CD14-positive monocyte (primary cell): ENCODE data around the gene PPM1M. TPM values are rescaled to one million over a fixed set of nuclear protein-coding genes. Genes with fewer than 3 reads are reported as not detected.

Source experiments
- DNase-seq, 3 donors: peaks; one replicate each; pipeline ENCODE4 v3.0.0-alpha.2; 2011 to 2022
- H2AFZ ChIP-seq: 2 replicates; pipeline ENCODE4 v1.6.0; 2012; ENCODE audit warnings: mild to moderate bottlenecking, low read depth, low read length, inconsistent platforms; ENCODE audit not compliant: insufficient read depth, poor library complexity, severe bottlenecking
- H3K27ac ChIP-seq, 2 donors: 1 replicate in 1 of 2; 2 replicates in 1 of 2; pipeline ENCODE4 v1.5.1; 2012 to 2013; ENCODE audit warnings: low read length in 2 of 2, control low read depth in 1 of 2, inconsistent platforms in 1 of 2, low read depth in 1 of 2, mild to moderate bottlenecking in 1 of 2
- H3K27me3 ChIP-seq, 2 donors: one replicate each; pipeline versions ENCODE4 v1.6.0 to v1.6.1; 2011 to 2013; ENCODE audit warnings: low read length in 2 of 2; ENCODE audit not compliant: control insufficient read depth in 2 of 2, insufficient read depth in 2 of 2
- H3K36me3 ChIP-seq, 2 donors: replicated peaks in 1 of 2; 1 replicate in 1 of 2; 2 replicates in 1 of 2; pipeline versions ENCODE4 v1.5.1 to v1.6.1; 2012 to 2013; ENCODE audit warnings: low read length in 2 of 2, control low read depth in 1 of 2, inconsistent platforms in 1 of 2, mild to moderate bottlenecking in 1 of 2; ENCODE audit not compliant: insufficient read depth in 2 of 2, control insufficient read depth in 1 of 2
- H3K4me1 ChIP-seq, 2 donors: 1 replicate in 1 of 2; 2 replicates in 1 of 2; pipeline versions ENCODE4 v1.5.1 to v1.6.1; 2012 to 2013; ENCODE audit warnings: low read length in 2 of 2, control low read depth in 1 of 2, inconsistent platforms in 1 of 2, mild to moderate bottlenecking in 1 of 2, moderate library complexity in 1 of 2; ENCODE audit not compliant: insufficient read depth in 2 of 2, control insufficient read depth in 1 of 2
- H3K4me2 ChIP-seq: replicated peaks from 2 replicates; pipeline ENCODE3; 2012; ENCODE audit warnings: low read length, moderate library complexity, mild to moderate bottlenecking; ENCODE audit not compliant: poor library complexity, severe bottlenecking; ENCODE audit errors: extremely low read depth
- H3K4me3 ChIP-seq, 3 experiments: fragments of 200-600 bp in 1 of 3; sonication (generic) in 1 of 3; replicated peaks in 1 of 3; 1 replicate in 2 of 3; 2 replicates in 1 of 3; pipeline ENCODE4 v1.5.1; 2011 to 2013; ENCODE audit warnings: low read length in 3 of 3, mild to moderate bottlenecking in 3 of 3, control low read depth in 2 of 3, low read depth in 2 of 3, inconsistent platforms in 1 of 3, moderate library complexity in 1 of 3
- H3K79me2 ChIP-seq: 2 replicates; pipeline ENCODE4 v1.6.0; 2012; ENCODE audit warnings: mild to moderate bottlenecking, control low read depth, inconsistent platforms, low read length, moderate library complexity; ENCODE audit not compliant: insufficient read depth
- H3K9ac ChIP-seq: 2 replicates; pipeline ENCODE4 v1.6.0; 2017; ENCODE audit warnings: low read length, mild to moderate bottlenecking; ENCODE audit not compliant: insufficient read depth, poor library complexity, severe bottlenecking
- H3K9me3 ChIP-seq, 2 donors: replicated peaks in 1 of 2; 1 replicate in 1 of 2; 2 replicates in 1 of 2; pipeline versions ENCODE4 v1.5.1 to v1.6.1; 2012 to 2013; ENCODE audit warnings: low read length in 2 of 2, control low read depth in 1 of 2; ENCODE audit not compliant: control insufficient read depth in 1 of 2, insufficient read depth in 1 of 2
- H4K20me1 ChIP-seq: 2 replicates; pipeline ENCODE4 v1.6.0; 2012; ENCODE audit warnings: mild to moderate bottlenecking, low read length, control low read depth, moderate library complexity; ENCODE audit not compliant: insufficient read depth
- H3K27ac Mint-ChIP-seq, 7 donors: one replicate each; pipeline ENCODE4 v1.8.0; 2020; ENCODE audit warnings: mild to moderate bottlenecking in 7 of 7, mixed read lengths in 7 of 7, moderate library complexity in 6 of 7, inconsistent platforms in 2 of 7
- H3K27me3 Mint-ChIP-seq, 3 donors: one replicate each; pipeline ENCODE4 v1.8.0; 2021 to 2022; ENCODE audit warnings: low read depth in 3 of 3, mild to moderate bottlenecking in 3 of 3, mixed read lengths in 3 of 3, moderate library complexity in 3 of 3, inconsistent platforms in 1 of 3
- H3K36me3 Mint-ChIP-seq, 2 donors: one replicate each; pipeline ENCODE4 v1.8.0; 2020; ENCODE audit warnings: mixed read lengths in 2 of 2, inconsistent platforms in 1 of 2, mild to moderate bottlenecking in 1 of 2
- H3K4me1 Mint-ChIP-seq: one replicate; pipeline ENCODE4 v1.8.0; 2020; ENCODE audit warnings: mild to moderate bottlenecking, mixed read lengths
- H3K4me3 Mint-ChIP-seq, 2 donors: one replicate each; pipeline ENCODE4 v1.8.0; 2020; ENCODE audit warnings: mild to moderate bottlenecking in 2 of 2, mixed read lengths in 2 of 2, moderate library complexity in 1 of 2
- H3K9me3 Mint-ChIP-seq, 7 donors: one replicate each; pipeline ENCODE4 v1.8.0; 2020 to 2022; ENCODE audit warnings: mixed read lengths in 7 of 7, mild to moderate bottlenecking in 6 of 7, moderate library complexity in 6 of 7, inconsistent platforms in 2 of 7
- WGBS: methylation state at CpG from one replicate; pipeline ENCODE4 v1.1.5; 2013; ENCODE audit warnings: missing lambda C conversion rate; ENCODE audit not compliant: insufficient coverage; 5-methylcytosine and 5-hydroxymethylcytosine counted together
- intact Hi-C, 2 donors: fragments of 100-400 bp; cut with micrococcal nuclease; formaldehyde crosslinking; loops; one replicate each; pipeline versions ENCODE4 v1.15.0 to v1.15.1; 2023
- polyA plus RNA-seq, 3 donors: library from polyadenylated mRNA; depleted of rRNA in 1 of 3; unstranded in 2 of 3; stranded (reverse) in 1 of 3; fragments of 300-500 nt in 2 of 3; fragments of >200 nt in 1 of 3; fragmentation: Illumina TruSeq in 2 of 3; gene quantifications; 1 replicate in 2 of 3; 2 replicates in 1 of 3; pipeline ENCODE4 v1.2.3, GENCODE V29; 2012 to 2021
- TF ChIP-seq, protein P1 (sequence below): fragments of 200-600 bp; IDR thresholded peaks from one replicate; pipeline ENCODE4 v1.8.0; 2022; ENCODE audit warnings: antibody characterized with exemption, mild to moderate bottlenecking

PPM1M gene
- polyA plus RNA-seq, 3 donors: 92.8 to 144 (median 120) TPM

DNA sequence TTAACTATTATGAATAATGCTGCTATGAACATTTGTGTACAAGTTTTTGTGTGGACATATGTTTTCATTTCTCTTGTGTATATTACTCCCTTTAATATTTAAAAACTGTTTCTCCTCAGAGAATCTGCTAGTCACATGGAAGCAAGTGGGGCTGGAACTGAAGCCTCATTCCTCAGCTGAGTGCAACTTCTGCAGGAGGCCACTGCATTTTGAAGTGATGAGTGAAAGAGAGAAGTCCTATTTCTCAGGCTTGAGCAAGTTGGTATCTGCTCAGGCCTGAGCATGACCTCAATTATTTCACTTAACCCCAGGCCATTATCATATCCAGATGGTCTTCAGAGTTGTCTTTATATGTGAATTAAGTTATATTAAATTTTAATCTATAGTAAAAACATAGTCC lies 31.7 kb upstream of the PPM1M start:
- peaks cover 3% of the 10 kb centered on the region for H4K20me1 ChIP-seq
- H3K4me1 ChIP-seq: peaks cover 49 to 50% of the 10 kb centered on the region in 2 donors
- no peak overlapping the region for H3K4me3 ChIP-seq
- H3K27ac Mint-ChIP-seq: no peak overlapping the region
- TF ChIP-seq, protein P1, sequence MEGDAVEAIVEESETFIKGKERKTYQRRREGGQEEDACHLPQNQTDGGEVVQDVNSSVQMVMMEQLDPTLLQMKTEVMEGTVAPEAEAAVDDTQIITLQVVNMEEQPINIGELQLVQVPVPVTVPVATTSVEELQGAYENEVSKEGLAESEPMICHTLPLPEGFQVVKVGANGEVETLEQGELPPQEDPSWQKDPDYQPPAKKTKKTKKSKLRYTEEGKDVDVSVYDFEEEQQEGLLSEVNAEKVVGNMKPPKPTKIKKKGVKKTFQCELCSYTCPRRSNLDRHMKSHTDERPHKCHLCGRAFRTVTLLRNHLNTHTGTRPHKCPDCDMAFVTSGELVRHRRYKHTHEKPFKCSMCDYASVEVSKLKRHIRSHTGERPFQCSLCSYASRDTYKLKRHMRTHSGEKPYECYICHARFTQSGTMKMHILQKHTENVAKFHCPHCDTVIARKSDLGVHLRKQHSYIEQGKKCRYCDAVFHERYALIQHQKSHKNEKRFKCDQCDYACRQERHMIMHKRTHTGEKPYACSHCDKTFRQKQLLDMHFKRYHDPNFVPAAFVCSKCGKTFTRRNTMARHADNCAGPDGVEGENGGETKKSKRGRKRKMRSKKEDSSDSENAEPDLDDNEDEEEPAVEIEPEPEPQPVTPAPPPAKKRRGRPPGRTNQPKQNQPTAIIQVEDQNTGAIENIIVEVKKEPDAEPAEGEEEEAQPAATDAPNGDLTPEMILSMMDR: no peak
- peaks cover 16% of the 10 kb centered on the region for H3K79me2 ChIP-seq
- H3K27me3 ChIP-seq: no peaks in the 10 kb centered on the region
- intact Hi-C loops: loop anchor here in 1 of 2 donors (5.0 kb wide), 1 partner anchor 57 kb away; no protein-coding TSS in a partner anchor
- H2AFZ ChIP-seq: no peak overlapping the region
- H3K27me3 Mint-ChIP-seq: peaks cover 0 to 3% (median 3%) of the 10 kb centered on the region in 3 donors
- H3K4me1 Mint-ChIP-seq: peaks cover 59% of the 10 kb centered on the region
- peaks cover 62 to 67% of the 10 kb centered on the region in 2 donors for H3K36me3 ChIP-seq
- H3K4me2 ChIP-seq: no peak overlapping the region
- no peaks in the 10 kb centered on the region for H3K9me3 Mint-ChIP-seq
- H3K36me3 Mint-ChIP-seq: peaks cover 71 to 74% of the 10 kb centered on the region in 2 donors
- H3K27ac ChIP-seq: no peak overlapping the region
- no peaks in the 10 kb centered on the region for H3K9me3 ChIP-seq
- DNase-seq: no peak
- H3K4me3 Mint-ChIP-seq: no peak overlapping the region
- no peak overlapping the region for H3K9ac ChIP-seq

DNA sequence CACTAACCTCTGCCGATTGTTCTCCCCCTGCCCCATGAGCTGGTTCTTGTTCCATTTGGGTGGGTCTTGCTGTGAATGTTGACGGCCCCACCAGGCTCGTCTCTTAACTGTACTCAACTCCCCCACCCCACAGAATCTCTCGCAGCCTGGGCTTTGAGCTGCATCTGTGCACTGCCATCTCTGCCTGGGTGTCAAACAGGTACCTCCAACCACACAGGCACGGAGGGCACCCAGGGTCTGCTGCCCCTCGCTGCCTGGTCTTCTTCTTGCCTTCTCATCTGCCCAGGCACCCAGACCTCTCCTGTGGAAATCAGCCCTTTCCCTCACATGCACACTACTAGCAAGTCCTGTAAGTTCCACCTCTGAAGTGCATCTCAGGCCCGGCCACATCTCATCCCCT lies 30.2 kb upstream of the PPM1M start:
- Histone ChIP-seq H3K79me2 (peaks cover 14% of the 10 kb centered on the region), H3K9me3 (no peaks in the 10 kb centered on the region), H3K27ac (no peak overlapping the region), H3K9ac (no peak overlapping the region), H3K4me2 (no peak overlapping the region), H4K20me1 (peaks cover 3% of the 10 kb centered on the region), H3K27me3 (no peaks in the 10 kb centered on the region), H3K4me3 (no peak overlapping the region), H3K4me1 (peaks cover 43 to 46% of the 10 kb centered on the region in 2 donors), H3K36me3 (peaks cover 50 to 54% of the 10 kb centered on the region in 2 donors), H2AFZ (no peak overlapping the region)
- Mint-ChIP-seq H3K4me1 (peaks cover 54% of the 10 kb centered on the region), H3K36me3 (peaks cover 57 to 60% of the 10 kb centered on the region in 2 donors), H3K9me3 (no peaks in the 10 kb centered on the region), H3K27me3 (peaks cover 0 to 3% (median 0%) of the 10 kb centered on the region in 3 donors), H3K27ac (no peak overlapping the region), H3K4me3 (no peak overlapping the region)
- no peak for DNase-seq
- TF ChIP-seq, protein P1: no peak
- intact Hi-C loops: loop anchor here in 1 of 2 donors (5.0 kb wide), 1 partner anchor 48 kb away; no protein-coding TSS in a partner anchor
- 96% methylated on average over 4 of the region's 7 CpGs for WGBS
